Stimulated activated CD4-positive, alpha-beta T cell treated with anti-CD3 and anti-CD28 coated beads, Interleukin-2, amount 100 ng/mL, for 4 hours (primary cell): Measurements from ENCODE around the gene CELF2.

Source experiments
- DNase-seq: peaks from one replicate; pipeline ENCODE4 v3.0.0-alpha.2; 2020; ENCODE audit warnings: low read depth

Gene CELF2

DNA sequence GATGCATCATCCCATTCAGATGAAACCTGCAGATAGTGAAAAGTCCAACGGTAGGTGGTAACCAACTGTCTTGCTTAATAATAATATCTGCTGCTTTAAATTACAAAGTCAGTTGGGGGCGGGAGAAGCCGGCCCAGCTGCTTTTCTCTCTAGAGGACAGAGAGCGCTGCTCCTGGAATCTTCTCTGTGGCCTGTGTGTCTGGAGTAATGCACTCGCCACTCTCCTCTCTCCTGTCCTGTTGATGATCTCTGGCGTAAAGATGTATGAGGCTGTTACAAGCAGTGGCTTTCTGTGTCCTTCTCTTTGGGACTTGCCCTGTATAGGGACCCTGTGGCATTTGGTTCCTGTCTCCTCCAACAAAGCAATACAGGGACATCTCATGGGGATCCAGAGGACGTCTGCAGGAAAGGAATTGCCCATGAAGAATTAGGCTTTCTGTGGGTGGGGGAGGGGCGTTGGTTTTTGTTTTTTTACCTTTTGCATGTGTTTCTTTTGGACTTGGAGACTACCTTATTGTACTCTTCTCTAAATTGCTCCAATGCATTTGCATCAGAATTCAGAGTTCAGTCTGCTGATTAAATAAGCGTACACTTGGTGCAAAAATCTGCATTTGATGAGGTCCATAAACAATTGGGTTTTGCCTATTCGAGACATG lies 231.6 kb downstream of the CELF2 start:
- DNase-seq = no peak

DNA sequence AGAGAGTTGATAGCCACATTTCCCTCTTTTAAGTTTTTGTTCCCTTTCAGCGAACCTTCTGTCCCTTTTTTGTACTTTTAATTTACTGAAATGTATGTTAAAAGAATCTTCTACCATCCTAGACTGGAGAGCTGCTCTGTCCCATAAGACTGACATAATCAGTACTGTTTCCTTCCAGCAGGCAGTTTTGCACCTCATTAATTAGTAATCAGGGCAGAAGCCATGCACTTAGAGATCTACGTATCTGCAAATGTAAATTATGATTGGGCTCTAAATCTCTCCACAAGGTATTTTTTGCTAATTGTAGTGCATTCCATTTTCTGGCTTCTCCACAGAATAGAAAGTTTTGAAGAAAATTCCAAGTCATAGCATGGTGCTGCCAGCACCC lies 232.1 kb downstream of the CELF2 start:
- no peak for DNase-seq

DNA sequence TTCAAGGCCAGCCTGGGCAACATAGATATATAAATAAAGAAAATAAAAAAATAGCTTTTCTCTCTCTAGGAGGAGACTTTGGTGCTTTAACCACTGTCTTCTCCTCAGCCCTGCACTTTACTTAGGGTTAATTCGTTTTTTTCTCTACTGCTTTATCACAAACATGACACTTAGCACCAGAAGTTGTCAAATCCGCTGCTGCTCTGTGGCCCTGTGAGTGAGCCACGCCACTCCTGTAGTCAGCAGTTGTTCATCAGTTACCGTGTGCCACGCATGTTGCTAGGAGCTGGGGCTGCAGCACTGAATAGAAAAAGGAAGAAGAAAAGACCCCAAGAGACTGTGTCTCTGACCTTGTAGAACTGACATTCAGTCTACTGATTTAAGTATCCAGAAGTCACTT lies 232.6 kb downstream of the CELF2 start:
- no peak for DNase-seq

DNA sequence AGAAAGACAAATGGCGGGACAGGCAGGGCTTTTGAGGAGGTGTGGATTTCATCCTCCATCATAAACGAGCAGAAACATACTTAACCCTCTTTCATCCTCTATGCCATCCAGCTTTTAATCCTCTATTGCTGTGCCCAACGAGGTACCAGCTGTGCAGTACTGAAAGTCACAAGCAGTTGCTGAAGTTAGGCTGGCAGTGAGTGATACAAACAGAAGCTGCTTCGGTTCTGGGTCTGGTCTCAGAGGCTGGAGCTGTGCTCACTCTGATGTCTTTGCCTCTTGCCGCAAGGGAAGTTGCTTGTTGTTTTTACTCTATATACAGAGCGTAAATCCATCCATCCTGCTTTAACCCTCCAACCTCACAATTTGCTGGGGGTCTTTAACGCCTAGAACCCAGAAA lies 235.2 kb downstream of the CELF2 start:
- DNase-seq = no peak

DNA sequence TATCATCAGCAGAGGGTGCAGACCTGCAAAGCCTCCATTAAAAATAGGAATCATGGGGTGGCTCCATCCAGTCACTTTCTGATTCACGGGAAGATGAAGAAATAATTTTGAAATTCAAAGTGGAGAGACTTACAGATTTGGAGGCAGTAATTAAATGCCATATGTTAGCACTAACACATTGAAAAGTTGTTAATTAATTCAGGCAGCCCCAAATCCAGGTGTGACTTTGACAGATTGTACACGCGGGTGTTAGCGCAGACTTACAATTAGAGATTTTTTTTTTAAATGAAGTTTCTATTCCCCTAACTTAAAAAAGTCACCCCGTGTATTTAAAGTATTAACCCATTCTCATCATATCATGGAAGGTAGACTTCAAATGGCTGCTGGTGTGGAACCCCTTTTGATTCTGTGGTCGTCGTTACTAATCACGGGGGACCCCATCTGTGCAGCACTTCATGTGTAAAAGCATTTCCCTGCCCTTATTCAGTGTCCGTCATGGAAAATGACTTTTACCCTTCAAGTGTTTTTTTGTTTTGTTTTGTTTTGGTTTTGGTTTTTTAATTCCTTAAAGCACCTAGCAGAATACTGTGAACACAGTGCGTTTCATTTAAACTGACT lies 235.8 kb downstream of the CELF2 start:
- DNase-seq = no peak

DNA sequence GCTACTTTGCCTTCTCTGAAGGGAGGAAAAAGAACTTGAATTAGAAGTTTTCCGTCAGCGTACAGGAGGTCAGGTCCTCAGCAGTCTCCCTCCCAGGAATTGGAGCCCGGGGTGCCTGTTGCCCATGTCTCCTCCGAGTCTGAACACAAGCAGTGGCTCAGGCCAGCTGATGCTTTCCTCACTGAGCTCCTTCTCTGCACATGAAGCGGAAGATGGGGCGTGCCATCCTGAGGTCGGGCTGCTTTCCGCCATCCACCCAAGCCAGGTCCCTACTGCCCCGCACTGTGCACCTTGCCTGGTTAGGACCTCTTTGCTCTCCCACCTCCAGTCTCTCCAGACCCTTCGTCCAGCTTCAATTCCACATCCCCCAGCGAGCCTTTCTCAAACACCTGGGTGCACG lies 237.5 kb downstream of the CELF2 start:
- DNase-seq = no peak

- no peak for DNase-seq
Observed at GRCh38 chr10:11255796-11256444, 238.2 kb downstream of the CELF2 start.

DNA sequence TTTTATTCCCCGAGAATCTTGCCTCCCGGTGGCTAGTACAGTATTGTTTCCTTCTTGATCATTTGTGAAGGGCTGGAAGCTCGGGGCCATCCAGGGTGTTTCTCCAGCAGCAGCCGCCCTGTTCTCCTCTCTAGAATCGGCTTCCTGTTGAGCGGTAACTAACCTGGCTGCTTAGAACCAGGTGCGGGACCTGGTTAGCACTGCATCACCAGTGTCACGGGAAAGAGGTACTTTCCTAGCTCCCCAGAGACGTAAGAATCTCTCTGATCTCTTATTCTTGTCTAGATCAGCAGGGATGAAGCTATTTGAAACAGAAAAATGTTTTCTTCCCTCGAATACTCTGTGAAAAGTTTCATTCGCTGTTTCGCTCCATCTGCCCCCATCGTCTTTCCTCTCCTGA lies 239.2 kb downstream of the CELF2 start:
- DNase-seq = no peak

DNA sequence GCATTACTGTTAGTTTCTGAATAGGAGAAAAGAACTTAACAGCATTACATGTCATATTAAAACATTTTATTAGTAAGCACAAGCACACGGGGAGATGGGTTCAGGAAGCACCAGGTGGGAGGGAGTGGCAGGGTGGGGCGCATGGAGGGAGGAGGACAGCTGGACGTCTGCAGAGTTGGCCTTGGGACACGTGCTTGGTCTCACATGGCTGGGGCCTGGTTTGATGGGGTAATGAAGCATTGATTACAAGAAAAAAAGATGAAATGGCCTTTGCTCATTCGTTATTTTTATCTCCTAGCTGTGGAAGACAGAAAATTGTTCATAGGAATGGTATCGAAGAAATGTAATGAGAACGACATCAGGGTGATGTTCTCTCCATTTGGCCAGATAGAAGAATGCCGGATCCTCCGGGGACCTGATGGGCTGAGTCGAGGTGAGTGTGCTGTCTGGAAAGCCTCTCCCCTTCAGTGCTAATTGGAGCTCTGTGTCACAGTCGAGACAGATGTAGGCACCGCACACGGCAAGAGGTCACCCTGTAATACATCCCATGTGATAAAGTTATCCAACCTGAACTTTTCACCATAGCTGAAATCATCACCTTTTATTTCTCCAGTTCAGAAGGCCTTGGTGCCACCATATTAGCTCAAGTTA lies 239.9 kb downstream of the CELF2 start:
- DNase-seq = no peak

GRCh38 chr10:11260170-11260569 lies 242.5 kb downstream of the CELF2 start:
- no peak for DNase-seq

GRCh38 chr10:11261143-11261542 lies 243.5 kb downstream of the CELF2 start:
- no peak for DNase-seq

- DNase-seq = no peak
Observed at GRCh38 chr10:11261687-11262493, 244.2 kb downstream of the CELF2 start.

GRCh38 chr10:11262494-11263345 lies 245.0 kb downstream of the CELF2 start:
- DNase-seq = no peak

- no peak for DNase-seq
Observed at GRCh38 chr10:11263767-11264166, 246.1 kb downstream of the CELF2 start.

- DNase-seq = no peak
Observed at GRCh38 chr10:11264296-11265048, 246.8 kb downstream of the CELF2 start.

- DNase-seq = no peak
Observed at GRCh38 chr10:11265484-11265883, 247.8 kb downstream of the CELF2 start.

- no peak for DNase-seq
Observed at GRCh38 chr10:11266426-11266825, 248.8 kb downstream of the CELF2 start.

GRCh38 chr10:11270135-11270857 lies 252.6 kb downstream of the CELF2 start:
- peak; percentile 61 for DNase-seq

DNA sequence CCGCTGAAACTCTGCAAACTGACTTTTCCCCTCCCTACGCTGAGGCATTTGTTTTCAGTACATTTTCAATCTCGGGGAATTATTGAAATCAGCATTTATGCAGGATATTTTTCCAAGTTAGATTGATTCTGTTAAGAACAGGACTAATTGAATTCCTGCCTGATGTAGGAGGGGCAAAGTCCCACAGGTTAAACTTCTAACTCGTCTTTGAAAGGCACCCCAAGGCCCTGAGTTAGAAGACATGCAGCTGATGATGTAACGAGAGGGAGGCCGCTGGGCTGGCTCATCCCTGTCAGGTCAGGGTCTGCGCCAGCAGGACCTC lies 253.1 kb downstream of the CELF2 start:
- no peak for DNase-seq

DNA sequence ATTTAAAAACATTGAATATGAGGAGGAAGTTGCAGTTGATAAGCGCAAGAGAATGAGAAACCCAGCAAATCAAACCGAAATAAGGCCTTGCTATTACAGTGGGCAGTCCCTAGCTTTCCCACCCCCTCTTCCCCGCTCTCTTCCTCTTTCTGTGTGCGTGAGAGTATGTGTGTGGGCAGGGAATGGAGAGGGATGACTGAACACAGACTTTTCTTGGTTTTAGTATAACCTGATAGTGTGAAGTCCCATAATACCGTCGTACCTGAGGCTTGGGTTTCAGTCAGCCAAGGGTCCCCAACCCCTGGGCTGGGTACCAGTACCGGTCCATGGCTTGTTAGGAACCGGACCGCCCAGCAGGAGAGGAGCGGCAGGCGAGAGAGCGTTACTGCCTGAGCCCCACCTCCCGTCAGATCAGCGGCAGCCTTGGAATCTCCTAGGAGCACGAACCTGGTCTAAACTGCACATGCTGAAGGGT lies 255.3 kb downstream of the CELF2 start:
- DNase-seq = no peak
